ENCODE results near the gene SORCS2. TPM values are rescaled to one million over a fixed set of nuclear protein-coding genes. Genes with fewer than 3 reads are reported as not detected.

Gene SORCS2
- total and polyA plus RNA-seq, 3 donors from 2014 or later: 2.7 to 4.6 (median 2.9) TPM

DNA sequence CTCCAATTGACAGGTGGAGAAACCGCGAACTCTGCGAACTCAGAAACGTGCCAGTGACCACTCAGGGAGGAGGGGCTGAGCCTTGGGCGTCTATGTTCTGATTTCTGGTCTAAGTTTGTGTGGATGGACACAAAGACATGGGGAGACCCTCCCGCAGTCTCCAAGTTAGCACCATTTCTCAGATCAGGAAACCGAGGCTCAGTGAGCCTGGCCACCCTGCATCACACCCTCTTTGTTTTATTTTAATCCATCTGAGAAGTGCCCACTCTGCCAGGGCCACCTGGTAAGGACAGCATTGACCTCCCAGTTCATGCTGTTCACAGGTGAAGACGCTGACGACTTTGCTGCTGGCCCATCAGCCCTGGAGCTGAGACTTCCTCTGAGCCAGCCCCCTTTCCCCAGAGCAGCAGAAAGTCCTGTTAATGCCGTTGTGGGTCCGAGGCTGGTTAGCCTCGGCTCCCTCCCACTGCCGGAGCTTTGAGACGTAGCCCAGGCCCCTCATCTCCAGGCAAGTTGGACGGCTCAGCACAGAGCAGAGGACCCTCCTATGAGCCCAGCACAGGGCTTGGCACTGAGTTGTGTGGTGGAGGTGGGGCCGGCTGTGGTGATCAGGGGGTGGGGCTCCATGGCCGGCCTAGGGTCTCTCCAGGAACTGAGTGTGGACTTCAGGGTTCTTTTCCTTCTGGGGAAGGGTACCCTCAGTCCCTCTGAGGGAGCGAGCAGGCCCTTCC, 198.7 kb downstream of the SORCS2 start:
- intact Hi-C loops (cut with DNase I; ENCODE audit: low total_unique reads): no loop called here
- no peak overlapping the region for H3K4me3 ChIP-seq
- H3K36me3 ChIP-seq (ENCODE audit: low read depth, missing control alignments): no peaks in the 10 kb centered on the region
- no peaks in the 10 kb centered on the region for H3K9me3 ChIP-seq
- H3K4me1 ChIP-seq: no peaks in the 10 kb centered on the region
- no peak for DNase-seq
- H3K27ac ChIP-seq: no peak overlapping the region
- TF ChIP-seq CTCF (IDR thresholded peaks at IDR 0.05): no peak
- TF ChIP-seq POLR2A (IDR thresholded peaks at IDR 0.05): no peak
- no peaks in the 10 kb centered on the region for H3K27me3 ChIP-seq
- 87 to 89% methylated on average over 10 to 18 of the region's 18 CpGs for whole genome bisulfite sequencing, 2 donors

- Histone ChIP-seq H3K27ac (no peak overlapping the region), H3K4me3 (no peak overlapping the region), H3K9me3 (no peaks in the 10 kb centered on the region), H3K27me3 (no peaks in the 10 kb centered on the region), H3K36me3 (ENCODE audit: low read depth, missing control alignments) (no peaks in the 10 kb centered on the region), H3K4me1 (no peaks in the 10 kb centered on the region)
- intact Hi-C loops (cut with DNase I; ENCODE audit: low total_unique reads): no loop called here
- 83 to 84% methylated on average over 9 to 18 of the region's 18 CpGs for WGBS, 2 donors
- TF ChIP-seq POLR2A (IDR thresholded peaks at IDR 0.05): no peak
- no peak for TF ChIP-seq CTCF (IDR thresholded peaks at IDR 0.05)
- no peak for DNase-seq
These were observed 199.5 kb downstream of the SORCS2 start for GRCh38 chr4:7391637-7392437.

DNA sequence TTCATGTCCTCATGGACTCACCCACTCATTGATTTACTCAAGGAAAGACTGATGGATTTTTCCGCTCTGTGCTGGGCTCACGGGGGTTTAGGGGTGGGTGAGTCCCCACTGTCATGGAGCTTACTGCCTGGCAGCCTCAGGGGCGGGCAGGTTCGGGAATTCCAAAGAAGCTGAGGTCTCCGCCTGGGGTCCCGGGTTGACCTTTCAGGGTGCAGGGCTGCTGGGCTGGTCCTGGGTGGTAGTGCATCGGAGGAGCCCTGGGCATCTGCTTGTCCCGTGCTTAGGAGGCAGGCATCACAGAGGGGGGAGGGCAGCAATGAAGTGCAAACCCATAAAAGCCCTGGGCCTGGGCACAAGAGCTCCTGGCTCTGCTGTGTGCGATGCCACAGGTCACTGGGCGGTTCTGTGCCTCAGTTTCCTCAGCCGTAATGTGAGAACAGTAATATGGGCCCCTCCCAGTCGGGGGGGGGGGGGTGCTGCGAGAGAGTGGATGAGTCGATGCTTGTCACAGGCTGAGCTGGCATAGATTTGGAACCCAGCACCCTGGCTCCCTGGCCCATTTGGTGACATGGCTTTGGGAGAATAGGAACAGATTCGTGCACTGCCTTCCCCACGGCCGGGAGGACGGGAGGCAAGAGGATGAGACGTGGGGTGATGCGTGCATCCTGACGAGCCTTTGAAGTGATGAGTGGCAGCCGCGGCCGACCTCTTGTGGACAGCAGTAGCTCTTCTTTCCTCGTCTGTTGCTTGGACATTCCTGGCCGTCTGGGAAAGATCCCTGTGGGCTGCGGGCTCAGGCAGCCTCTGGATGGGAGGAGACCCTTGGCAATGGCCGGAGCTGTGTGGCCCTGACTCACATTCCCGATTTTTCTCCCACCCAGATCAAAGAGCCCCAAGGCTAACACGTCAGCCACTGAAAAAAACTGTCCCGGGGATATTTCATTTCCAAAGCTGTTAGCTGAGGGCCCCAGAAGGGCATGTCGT, 200.4 kb downstream of the SORCS2 start:
- Histone ChIP-seq H3K36me3 (ENCODE audit: low read depth, missing control alignments) (no peaks in the 10 kb centered on the region), H3K4me1 (no peaks in the 10 kb centered on the region), H3K27ac (no peak overlapping the region), H3K4me3 (no peak overlapping the region), H3K27me3 (no peaks in the 10 kb centered on the region), H3K9me3 (no peaks in the 10 kb centered on the region)
- TF ChIP-seq POLR2A (IDR thresholded peaks at IDR 0.05) (no peak), CTCF (IDR thresholded peaks at IDR 0.05) (no peak)
- 41 to 54% methylated on average over 22 to 32 of the region's 32 CpGs for WGBS, 2 donors
- intact Hi-C loops (cut with DNase I; ENCODE audit: low total_unique reads): no loop called here
- peak; percentile 68 for DNase-seq

GRCh38 chr4:7393601-7394575, 201.6 kb downstream of the SORCS2 start:
- no peak for DNase-seq
- Histone ChIP-seq H3K4me1 (no peaks in the 10 kb centered on the region), H3K27ac (no peak overlapping the region), H3K27me3 (no peaks in the 10 kb centered on the region), H3K36me3 (ENCODE audit: low read depth, missing control alignments) (no peaks in the 10 kb centered on the region), H3K9me3 (no peaks in the 10 kb centered on the region), H3K4me3 (no peak overlapping the region)
- intact Hi-C loops (cut with DNase I; ENCODE audit: low total_unique reads): no loop called here
- WGBS, 2 donors: 82 to 87% methylated on average over 17 to 28 of the region's 29 CpGs
- TF ChIP-seq CTCF (IDR thresholded peaks at IDR 0.05) (no peak), POLR2A (IDR thresholded peaks at IDR 0.05) (no peak)
